ENCODE measurements around the gene RGS3. TPM values are rescaled to one million over a fixed set of nuclear protein-coding genes. Genes with fewer than 3 reads are reported as not detected.

The RGS3 gene
- total and polyA plus RNA-seq, 10 of the 15 experiments (the other 5 are each of a cell fraction or from before 2014, with no cell fraction given) = 2.9 to 138 (median 28.8) TPM

GRCh38 chr9:113416149-113416721 is 47.3 kb upstream of the RGS3 start (continued):
- TF ChIP-seq, protein P1, sequence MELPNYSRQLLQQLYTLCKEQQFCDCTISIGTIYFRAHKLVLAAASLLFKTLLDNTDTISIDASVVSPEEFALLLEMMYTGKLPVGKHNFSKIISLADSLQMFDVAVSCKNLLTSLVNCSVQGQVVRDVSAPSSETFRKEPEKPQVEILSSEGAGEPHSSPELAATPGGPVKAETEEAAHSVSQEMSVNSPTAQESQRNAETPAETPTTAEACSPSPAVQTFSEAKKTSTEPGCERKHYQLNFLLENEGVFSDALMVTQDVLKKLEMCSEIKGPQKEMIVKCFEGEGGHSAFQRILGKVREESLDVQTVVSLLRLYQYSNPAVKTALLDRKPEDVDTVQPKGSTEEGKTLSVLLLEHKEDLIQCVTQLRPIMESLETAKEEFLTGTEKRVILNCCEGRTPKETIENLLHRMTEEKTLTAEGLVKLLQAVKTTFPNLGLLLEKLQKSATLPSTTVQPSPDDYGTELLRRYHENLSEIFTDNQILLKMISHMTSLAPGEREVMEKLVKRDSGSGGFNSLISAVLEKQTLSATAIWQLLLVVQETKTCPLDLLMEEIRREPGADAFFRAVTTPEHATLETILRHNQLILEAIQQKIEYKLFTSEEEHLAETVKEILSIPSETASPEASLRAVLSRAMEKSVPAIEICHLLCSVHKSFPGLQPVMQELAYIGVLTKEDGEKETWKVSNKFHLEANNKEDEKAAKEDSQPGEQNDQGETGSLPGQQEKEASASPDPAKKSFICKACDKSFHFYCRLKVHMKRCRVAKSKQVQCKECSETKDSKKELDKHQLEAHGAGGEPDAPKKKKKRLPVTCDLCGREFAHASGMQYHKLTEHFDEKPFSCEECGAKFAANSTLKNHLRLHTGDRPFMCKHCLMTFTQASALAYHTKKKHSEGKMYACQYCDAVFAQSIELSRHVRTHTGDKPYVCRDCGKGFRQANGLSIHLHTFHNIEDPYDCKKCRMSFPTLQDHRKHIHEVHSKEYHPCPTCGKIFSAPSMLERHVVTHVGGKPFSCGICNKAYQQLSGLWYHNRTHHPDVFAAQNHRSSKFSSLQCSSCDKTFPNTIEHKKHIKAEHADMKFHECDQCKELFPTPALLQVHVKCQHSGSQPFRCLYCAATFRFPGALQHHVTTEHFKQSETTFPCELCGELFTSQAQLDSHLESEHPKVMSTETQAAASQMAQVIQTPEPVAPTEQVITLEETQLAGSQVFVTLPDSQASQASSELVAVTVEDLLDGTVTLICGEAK (IDR thresholded peaks at IDR 0.05; ENCODE audit: borderline replicate concordance) = no peak
- TF ChIP-seq, protein P2, sequence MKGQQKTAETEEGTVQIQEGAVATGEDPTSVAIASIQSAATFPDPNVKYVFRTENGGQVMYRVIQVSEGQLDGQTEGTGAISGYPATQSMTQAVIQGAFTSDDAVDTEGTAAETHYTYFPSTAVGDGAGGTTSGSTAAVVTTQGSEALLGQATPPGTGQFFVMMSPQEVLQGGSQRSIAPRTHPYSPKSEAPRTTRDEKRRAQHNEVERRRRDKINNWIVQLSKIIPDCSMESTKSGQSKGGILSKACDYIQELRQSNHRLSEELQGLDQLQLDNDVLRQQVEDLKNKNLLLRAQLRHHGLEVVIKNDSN (IDR thresholded peaks at IDR 0.05; ENCODE audit: borderline replicate concordance, extremely low read length, insufficient read depth, low read depth, low read length) = no peak
- TF ChIP-seq ZNF207 (IDR thresholded peaks at IDR 0.05; ENCODE audit: borderline replicate concordance) (no peak), BMI1 (IDR thresholded peaks at IDR 0.05; ENCODE audit: borderline replicate concordance) (no peak), BCL11A (IDR thresholded peaks at IDR 0.05; ENCODE audit: low read depth, low read length) (0 out of 2 replicates have a peak, but pooled peaks have one; percentile 5), IKZF2 (IDR thresholded peaks at IDR 0.05) (peak; percentile 63 to 70; a peak in 2 of 4 replicates), HDGF (IDR thresholded peaks at IDR 0.05) (peak; percentile 83), TCF7 (IDR thresholded peaks at IDR 0.05; ENCODE audit: borderline replicate concordance) (no peak), RAD21 (IDR thresholded peaks at IDR 0.05; ENCODE audit: insufficient read depth, low read depth, low read length) (no peak), MTA3 (IDR thresholded peaks at IDR 0.05; ENCODE audit: borderline replicate concordance, low read length) (no peak; the same call in 1 of the 2 replicates), ETV6 (conservative IDR thresholded peaks at IDR 0.05 in 1 of 2, IDR thresholded peaks at IDR 0.05 in 1 of 2; ENCODE audit: borderline replicate concordance in 1 of 2, low read depth in 1 of 2) (peak in 1 of 2 experiments; percentile 52; a peak in 1 of 4 replicates), MXI1 (IDR thresholded peaks at IDR 0.05; ENCODE audit: low read depth, low read length) (no peak), MYC (IDR thresholded peaks at IDR 0.05; ENCODE audit: insufficient read depth, insufficient read length, insufficient replicate concordance, low read length, severe bottlenecking) (no peak), ESRRA (IDR thresholded peaks at IDR 0.05; ENCODE audit: low read length) (no peak), GABPA (IDR thresholded peaks at IDR 0.05; ENCODE audit: low read depth) (no peak), KAT2A (conservative IDR thresholded peaks at IDR 0.05; ENCODE audit: control insufficient read depth, low read depth, low read length) (no peak), NR2C1 (IDR thresholded peaks at IDR 0.05) (no peak), YY1 (IDR thresholded peaks at IDR 0.05; ENCODE audit: low read depth, low read length) (0 out of 2 replicates have a peak, but pooled peaks have one; percentile 42), EZH2 (IDR thresholded peaks at IDR 0.05; ENCODE audit: borderline replicate concordance, control insufficient read depth, low read depth, low read length) (no peak), PAX8 (IDR thresholded peaks at IDR 0.05) (no peak)
- TF ChIP-seq, protein P3, sequence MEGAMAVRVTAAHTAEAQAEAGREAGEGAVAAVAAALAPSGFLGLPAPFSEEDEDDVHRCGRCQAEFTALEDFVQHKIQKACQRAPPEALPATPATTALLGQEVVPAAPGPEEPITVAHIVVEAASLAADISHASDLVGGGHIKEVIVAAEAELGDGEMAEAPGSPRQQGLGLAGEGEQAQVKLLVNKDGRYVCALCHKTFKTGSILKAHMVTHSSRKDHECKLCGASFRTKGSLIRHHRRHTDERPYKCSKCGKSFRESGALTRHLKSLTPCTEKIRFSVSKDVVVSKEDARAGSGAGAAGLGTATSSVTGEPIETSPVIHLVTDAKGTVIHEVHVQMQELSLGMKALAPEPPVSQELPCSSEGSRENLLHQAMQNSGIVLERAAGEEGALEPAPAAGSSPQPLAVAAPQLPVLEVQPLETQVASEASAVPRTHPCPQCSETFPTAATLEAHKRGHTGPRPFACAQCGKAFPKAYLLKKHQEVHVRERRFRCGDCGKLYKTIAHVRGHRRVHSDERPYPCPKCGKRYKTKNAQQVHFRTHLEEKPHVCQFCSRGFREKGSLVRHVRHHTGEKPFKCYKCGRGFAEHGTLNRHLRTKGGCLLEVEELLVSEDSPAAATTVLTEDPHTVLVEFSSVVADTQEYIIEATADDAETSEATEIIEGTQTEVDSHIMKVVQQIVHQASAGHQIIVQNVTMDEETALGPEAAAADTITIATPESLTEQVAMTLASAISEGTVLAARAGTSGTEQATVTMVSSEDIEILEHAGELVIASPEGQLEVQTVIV (IDR thresholded peaks at IDR 0.05; ENCODE audit: borderline replicate concordance, partially characterized antibody) = no peak

Data from GM12878 (cell line).